Activated CD4-positive, alpha-beta T cell treated with anti-CD3 and anti-CD28 coated beads, Interleukin-2, amount 50 U/mL, for 48 hours (primary cell): ENCODE results near the gene ARHGAP31.

ENCODE experiments used
- DNase-seq, 2 experiments: peaks; one replicate each; pipeline ENCODE4 v3.0.0-alpha.2; 2020

ARHGAP31 gene

DNA sequence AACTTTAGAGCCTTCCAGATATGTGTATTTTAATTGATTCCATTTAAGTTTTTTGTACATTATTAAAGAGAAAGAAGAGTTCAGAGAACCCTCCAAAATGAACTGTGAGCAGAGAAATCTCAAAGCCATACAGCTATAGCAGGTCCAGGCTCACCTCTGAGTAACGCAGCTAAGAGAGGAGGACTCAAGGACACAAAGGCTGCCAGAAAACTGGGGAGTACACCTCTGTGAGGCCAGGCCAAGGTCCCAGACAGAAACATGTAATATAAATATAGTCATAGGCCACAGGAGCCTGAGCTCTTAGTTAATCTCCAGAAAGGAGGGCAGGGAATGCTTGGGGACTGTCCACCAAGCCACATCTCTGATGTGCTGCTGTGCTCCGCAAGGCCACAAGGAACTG lies 102.7 kb downstream of the ARHGAP31 start:
- DNase-seq: no peak

DNA sequence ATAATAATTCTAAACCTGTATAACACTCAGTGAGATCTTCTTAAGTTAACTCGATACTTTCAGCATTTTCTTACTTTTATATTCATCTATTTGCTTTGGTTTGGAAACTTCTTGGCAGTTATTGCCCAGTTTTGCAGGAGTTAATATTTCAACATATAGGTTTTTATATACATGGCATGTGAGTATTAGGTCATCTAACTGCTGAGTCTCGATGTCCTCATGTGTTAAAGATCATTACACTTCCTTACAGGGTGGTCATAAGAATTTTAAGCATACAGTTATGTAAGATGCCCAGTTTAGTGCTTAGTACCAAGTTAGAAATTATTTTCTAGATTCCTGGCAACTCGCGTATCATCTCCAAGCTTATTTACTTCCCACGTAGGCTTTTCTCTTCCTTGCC lies 106.3 kb downstream of the ARHGAP31 start:
- no peak for DNase-seq

GRCh38 chr3:119401069-119401468 lies 106.9 kb downstream of the ARHGAP31 start:
- no peak for DNase-seq

- DNase-seq: no peak
Measured at GRCh38 chr3:119401503-119402440, 107.6 kb downstream of the ARHGAP31 start.

GRCh38 chr3:119402791-119403190 lies 108.6 kb downstream of the ARHGAP31 start:
- no peak for DNase-seq

DNA sequence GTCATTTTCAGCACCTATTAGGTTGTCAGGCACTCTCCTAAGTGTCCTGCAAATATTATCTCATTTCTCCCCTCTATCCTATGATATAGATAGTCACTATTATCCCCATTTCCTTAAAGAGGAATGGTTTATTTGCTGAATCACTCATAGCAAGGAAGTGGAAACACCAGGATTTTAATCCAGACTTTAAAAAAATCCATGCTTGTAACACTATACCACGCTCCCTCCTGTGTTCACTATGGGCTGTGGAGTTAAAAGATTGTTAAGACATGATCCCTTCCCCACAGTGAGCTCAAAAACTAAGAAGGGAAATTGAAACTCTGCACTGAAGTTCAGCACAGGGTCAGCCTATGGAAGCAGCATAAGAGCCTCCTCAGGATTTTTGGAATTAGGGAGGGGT lies 109.0 kb downstream of the ARHGAP31 start:
- DNase-seq: no peak

- DNase-seq: no peak
Measured at GRCh38 chr3:119405315-119405714, 111.1 kb downstream of the ARHGAP31 start.

- DNase-seq: no peak
Measured at GRCh38 chr3:119408243-119408950, 114.2 kb downstream of the ARHGAP31 start.

- no peak for DNase-seq
Measured at GRCh38 chr3:119409844-119410243, 115.7 kb downstream of the ARHGAP31 start.

GRCh38 chr3:119413603-119414280 lies 119.6 kb downstream of the ARHGAP31 start:
- DNase-seq: no peak

- no peak for DNase-seq
Measured at GRCh38 chr3:119416873-119417272, 122.7 kb downstream of the ARHGAP31 start.

- DNase-seq: no peak
Measured at GRCh38 chr3:119417771-119418512, 123.8 kb downstream of the ARHGAP31 start.

DNA sequence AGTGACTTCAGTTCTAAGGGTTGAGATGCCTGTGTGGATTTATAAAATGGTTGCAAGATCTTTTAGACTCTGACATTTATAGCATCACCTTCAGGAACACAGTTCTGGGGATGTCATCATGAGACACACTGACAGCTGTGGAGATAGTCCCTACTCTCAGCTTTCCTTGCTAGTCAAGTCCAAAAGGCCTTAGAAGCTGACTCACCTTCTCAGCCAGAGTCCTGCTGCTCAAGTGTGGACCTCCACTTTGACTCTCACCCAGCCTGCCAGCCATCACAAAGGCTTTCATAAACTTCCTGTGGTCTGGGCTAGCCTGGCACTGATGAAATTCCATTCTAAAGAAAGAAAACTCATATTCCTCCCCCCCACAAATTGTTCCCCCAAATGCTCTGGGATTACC lies 124.5 kb downstream of the ARHGAP31 start:
- DNase-seq: no peak

GRCh38 chr3:119420196-119420595 lies 126.0 kb downstream of the ARHGAP31 start:
- DNase-seq: no peak

DNA sequence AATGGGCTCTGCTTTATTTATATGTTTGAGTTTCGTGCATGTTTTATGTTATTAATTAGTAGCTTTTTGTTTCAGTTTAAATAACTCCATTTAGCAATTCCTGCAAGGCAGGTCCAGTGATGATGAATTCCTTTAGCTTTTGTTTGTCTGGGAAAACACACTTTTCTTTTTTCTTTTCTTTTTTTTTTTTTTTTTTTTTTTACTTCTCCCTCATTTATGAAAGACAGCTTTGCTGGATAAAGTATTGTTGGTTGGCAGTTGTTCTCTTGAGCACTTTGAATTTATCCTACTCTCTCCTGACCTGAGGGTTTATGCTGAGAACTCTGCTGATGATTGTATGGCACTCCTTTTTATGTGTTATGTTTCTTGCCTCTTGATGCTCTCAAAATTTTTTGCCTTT lies 133.5 kb downstream of the ARHGAP31 start:
- no peak for DNase-seq

DNA sequence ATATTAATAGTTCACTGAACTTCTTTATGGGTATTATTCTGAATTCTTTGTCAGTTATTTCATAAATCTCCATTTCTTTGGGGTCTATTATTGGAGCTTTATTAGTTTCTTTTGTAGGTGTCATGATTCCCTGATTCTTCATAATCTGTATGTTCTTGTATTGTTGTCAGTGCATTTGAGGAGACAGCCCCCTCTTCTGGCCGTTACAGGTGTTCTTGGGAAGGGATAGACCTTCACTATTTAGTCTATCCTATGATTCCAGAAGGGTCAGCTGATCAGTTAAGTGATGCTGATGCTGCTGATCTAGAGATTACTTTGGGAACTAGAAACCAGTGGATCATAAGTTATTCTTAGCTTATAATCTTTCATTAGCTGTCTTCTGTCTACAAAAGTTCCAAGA lies 134.4 kb downstream of the ARHGAP31 start:
- DNase-seq: no peak

GRCh38 chr3:119433613-119434325 lies 139.6 kb downstream of the ARHGAP31 start:
- DNase-seq: no peak

DNA sequence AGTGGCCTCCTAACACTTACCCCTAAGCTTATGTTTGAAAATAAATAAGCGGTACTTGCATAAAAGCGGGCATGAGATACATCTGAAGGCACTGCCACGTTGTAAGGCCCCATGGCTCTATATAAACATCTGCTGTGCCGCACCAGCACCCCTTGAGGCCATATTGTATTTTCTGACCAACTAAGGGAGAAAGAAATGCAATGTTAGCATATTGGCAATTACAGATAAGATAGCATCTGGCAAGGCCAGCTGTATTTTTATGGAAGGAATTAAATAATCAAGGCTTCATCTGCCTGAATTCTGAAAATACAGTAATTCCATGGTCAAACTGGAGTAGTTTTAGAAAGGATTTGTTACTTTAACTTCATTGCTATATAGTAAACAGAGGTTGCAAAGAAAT lies 140.5 kb downstream of the ARHGAP31 start:
- no peak for DNase-seq

DNA sequence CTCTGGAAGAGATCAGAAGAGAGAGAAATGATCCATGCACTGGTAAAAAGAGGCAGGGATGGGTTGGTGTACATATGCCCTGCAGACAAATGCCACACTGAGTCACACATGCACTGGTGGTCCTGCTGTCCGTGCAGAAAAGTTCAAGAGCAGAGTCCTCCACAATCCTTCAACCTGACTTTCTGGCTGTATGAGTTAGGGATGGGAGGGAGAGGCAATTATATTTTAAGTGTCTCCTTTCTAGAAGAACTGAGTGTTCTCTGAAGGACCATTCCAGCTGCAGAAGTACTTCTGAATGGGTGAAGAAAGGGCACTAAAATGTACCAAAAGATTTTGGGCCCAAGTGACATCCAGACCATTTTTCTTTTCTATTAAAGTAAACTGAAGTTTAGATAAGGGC lies 142.8 kb downstream of the ARHGAP31 start:
- DNase-seq: no peak

GRCh38 chr3:119437691-119438258 lies 143.6 kb downstream of the ARHGAP31 start:
- DNase-seq: no peak

DNA sequence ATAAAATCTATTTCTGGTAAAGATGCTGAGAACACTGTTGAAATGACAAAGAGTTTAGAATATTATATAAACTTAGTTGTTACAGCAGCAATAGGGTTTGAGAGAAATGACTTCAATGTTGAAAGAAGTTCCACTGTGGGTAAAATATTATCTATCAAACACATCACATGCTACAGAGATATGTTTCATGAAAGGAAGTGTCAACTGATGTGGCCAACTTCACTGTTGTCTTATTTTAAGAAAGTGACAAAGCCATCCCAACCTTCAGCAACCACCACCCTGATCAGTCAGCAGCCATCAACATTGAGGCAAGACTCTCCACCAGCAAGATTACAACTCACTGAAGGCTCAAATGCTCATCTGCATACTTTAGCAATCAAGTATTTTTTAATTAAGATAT lies 149.0 kb downstream of the ARHGAP31 start:
- no peak for DNase-seq

DNA sequence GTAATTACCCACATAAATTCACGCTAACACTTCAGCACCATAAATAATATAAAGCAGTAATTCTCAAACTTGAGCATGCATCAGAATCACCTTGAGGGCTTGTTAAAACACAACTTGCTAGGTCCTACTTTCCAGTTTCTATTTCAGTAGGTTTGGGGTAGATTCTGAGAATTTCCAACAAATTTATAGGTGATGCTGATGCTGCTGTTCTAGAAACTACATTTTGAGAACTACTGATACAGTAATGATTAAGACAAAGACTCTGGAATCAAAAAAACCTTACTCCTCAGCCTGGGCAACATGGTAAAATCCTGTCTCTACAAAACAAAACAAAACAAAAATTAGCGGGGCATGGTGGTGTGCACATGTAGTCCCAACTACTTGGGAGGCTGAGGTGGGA lies 150.4 kb downstream of the ARHGAP31 start:
- no peak for DNase-seq
